ENCODE results near the gene TMEM225. TPM values are rescaled to one million over a fixed set of nuclear protein-coding genes. Genes with fewer than 3 reads are reported as not detected.

TMEM225 gene
- total and polyA plus RNA-seq, 9 of the 15 experiments (the other 6 are each of a cell fraction or from before 2014, with no cell fraction given), result not detected

DNA sequence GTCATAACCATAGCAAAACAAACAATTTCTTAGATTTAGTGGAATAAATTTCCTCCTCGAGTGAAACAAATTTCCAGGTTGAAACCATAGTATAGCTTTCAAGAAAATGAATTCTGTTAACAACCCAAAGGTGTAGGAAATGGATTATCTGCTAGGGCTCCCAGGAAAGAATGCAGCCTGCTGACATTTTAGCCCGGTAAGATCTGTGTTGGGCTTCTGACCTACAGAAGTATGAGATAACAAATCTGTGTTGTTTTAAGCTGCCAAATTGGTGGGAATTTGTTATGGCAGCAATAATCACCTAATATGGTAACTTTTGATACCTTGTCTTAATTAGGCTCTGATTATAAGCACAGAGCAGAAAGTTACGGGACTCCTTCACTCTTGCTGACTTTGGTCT is 47.3 kb downstream of the TMEM225 start (continued):
- TF ChIP-seq KLF1 (tag; IDR thresholded peaks at IDR 0.05), result no peak
- TF ChIP-seq ZBTB34 (CRISPR knock-in tag; IDR thresholded peaks at IDR 0.05), result no peak
- no peak for TF ChIP-seq PTBP1 (IDR thresholded peaks at IDR 0.05; ENCODE audit: low read depth, low read length)
- no peak for TF ChIP-seq ZNF184 (CRISPR knock-in tag; IDR thresholded peaks at IDR 0.05)
- no peak for TF ChIP-seq JUND (IDR thresholded peaks at IDR 0.05; ENCODE audit: borderline replicate concordance, low read depth, low read length)
- no peak for TF ChIP-seq JUND (tag; IDR thresholded peaks at IDR 0.05; ENCODE audit: borderline replicate concordance, low read depth, low read length)
- TF ChIP-seq SREBF1 (IDR thresholded peaks at IDR 0.05; ENCODE audit: borderline replicate concordance, low read depth, low read length), result no peak
- no peak for TF ChIP-seq NR3C1 (CRISPR knock-in tag; IDR thresholded peaks at IDR 0.05)

DNA sequence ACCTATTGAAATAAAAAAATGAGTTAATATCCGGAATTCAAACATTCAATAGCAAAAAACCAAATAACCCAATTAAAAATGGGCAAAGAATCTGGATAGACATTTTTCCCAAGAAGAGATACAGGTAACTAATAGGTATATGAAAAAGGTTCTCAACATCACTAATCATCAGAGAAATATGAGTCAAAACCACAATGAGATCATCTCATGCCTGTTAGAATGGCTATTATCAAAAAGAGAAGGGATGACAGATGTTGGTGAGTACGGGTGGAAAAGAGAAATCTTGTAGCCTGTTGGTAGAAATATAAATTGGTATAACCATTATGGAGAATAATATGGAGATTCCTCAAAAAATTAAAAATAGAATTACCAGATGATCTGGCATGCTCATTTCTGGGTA is 52.4 kb downstream of the TMEM225 start:
- Histone ChIP-seq H3K9ac (ENCODE audit: insufficient read depth in 1 of 2, low read depth in 2 of 2, low read length in 2 of 2) (no peak overlapping the region), H3K4me2 (ENCODE audit: insufficient read depth, low read length) (no peak overlapping the region), H3K9me1 (ENCODE audit: control insufficient read depth, insufficient read depth, low read length) (no peaks in the 10 kb centered on the region), H3K79me2 (ENCODE audit: control insufficient read depth, insufficient read depth, low read length) (no peaks in the 10 kb centered on the region), H3K27me3 (ENCODE audit: control insufficient read depth in 2 of 2, insufficient read depth in 2 of 2, low read length in 2 of 2) (peaks cover 0 to 4% of the 10 kb centered on the region in 2 experiments; a peak in 1 of 5 replicates), H3K4me1 (replicated peaks in 1 of 2; ENCODE audit: control insufficient read depth in 2 of 2, insufficient read depth in 2 of 2, low read length in 2 of 2) (no peaks in the 10 kb centered on the region), H3K4me3 (no peak overlapping the region), H2AFZ (ENCODE audit: low read depth, low read length) (no peak overlapping the region), H3K27ac (ENCODE audit: extremely low read depth, low read depth, low read length) (no peak overlapping the region), H3K36me3 (ENCODE audit: control insufficient read depth, insufficient read depth, low read length) (no peaks in the 10 kb centered on the region), H3K9me3 (replicated peaks; ENCODE audit: control insufficient read depth, insufficient read depth, low read depth, low read length) (no peaks in the 10 kb centered on the region), H4K20me1 (replicated peaks; ENCODE audit: control insufficient read depth, insufficient read depth, low read length) (no peaks in the 10 kb centered on the region)
- no TSS peak for BruUV-seq (replicated peaks)
- ATAC-seq (no peak), FAIRE-seq (no peak), DNase-seq (ENCODE audit: extremely low read depth in 1 of 4, low spot score in 3 of 4) (no peak)
- WGBS (ENCODE audit: insufficient coverage, low coverage, missing lambda C conversion rate), result 0% methylated on average over 2 of the region's 2 CpGs
- ChIA-PET POLR2A (no interaction called here), CTCF (ENCODE audit: low intra/inter-chr PET ratio) (interaction anchor here (0.6 kb wide), 1 partner anchor 322 kb away, joined by 3 read pairs; no protein-coding TSS in a partner anchor)
- intact Hi-C loops (cut with micrococcal nuclease) (no loop called here), in situ Hi-C loops (cut with MboI) (no loop called here)
- TF ChIP-seq, protein P1, sequence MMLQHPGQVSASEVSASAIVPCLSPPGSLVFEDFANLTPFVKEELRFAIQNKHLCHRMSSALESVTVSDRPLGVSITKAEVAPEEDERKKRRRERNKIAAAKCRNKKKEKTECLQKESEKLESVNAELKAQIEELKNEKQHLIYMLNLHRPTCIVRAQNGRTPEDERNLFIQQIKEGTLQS (IDR thresholded peaks at IDR 0.05), result peak; percentile 30; the same call in 1 of the 2 replicates
- TF ChIP-seq, protein P1 (CRISPR knock-in tag; conservative IDR thresholded peaks at IDR 0.05), result no peak
- TF ChIP-seq RBM34 (IDR thresholded peaks at IDR 0.05; ENCODE audit: borderline replicate concordance, insufficient read depth, low read length), result no peak

Other genes with a start within 250 kb of the TMEM225 start
Only the 7 nearest of the 14 such genes appear.
- not detected in 2 replicates for gene OR6M1, start 79.3 kb downstream of the TMEM225 start, total RNA-seq (2014; rRNA removed)
- not detected in 2 replicates for gene OR6M1, start 79.3 kb downstream of the TMEM225 start, total RNA-seq (2014; rRNA removed; fragmentation: Illumina TruSeq; extraction: Trizol)
- gene OR6M1, start 79.3 kb downstream of the TMEM225 start, total RNA-seq (2015; rRNA removed; fragmentation: Illumina TruSeq; extraction: Trizol), result not detected in 2 replicates
- gene OR6M1, start 79.3 kb downstream of the TMEM225 start, total RNA-seq (2021), result not detected in 2 replicates
- not detected in 2 replicates for gene OR6M1, start 79.3 kb downstream of the TMEM225 start, polyA plus RNA-seq (2011; rRNA removed)
- gene OR6M1, start 79.3 kb downstream of the TMEM225 start, polyA plus RNA-seq (2014; fragmentation: Illumina TruSeq; extraction: Trizol), result not detected in 2 replicates
- not detected for gene OR6M1, start 79.3 kb downstream of the TMEM225 start, polyA plus RNA-seq (2014; fragmentation: Nextera tagmentation; extraction: Ambion mirVana)
- not detected in 2 replicates for gene OR6M1, start 79.3 kb downstream of the TMEM225 start, polyA plus RNA-seq (2014; rRNA removed)
- not detected in 2 replicates for gene OR8D4, start 16.5 kb upstream of the TMEM225 start, total RNA-seq (2014; rRNA removed)
- gene OR8D4, start 16.5 kb upstream of the TMEM225 start, total RNA-seq (2014; rRNA removed; fragmentation: Illumina TruSeq; extraction: Trizol), result not detected in 2 replicates
- gene OR8D4, start 16.5 kb upstream of the TMEM225 start, total RNA-seq (2015; rRNA removed; fragmentation: Illumina TruSeq; extraction: Trizol), result not detected in 2 replicates
- gene OR8D4, start 16.5 kb upstream of the TMEM225 start, total RNA-seq (2021), result not detected in 2 replicates
- gene OR8D4, start 16.5 kb upstream of the TMEM225 start, polyA plus RNA-seq (2011; rRNA removed), result not detected in 2 replicates
- gene OR8D4, start 16.5 kb upstream of the TMEM225 start, polyA plus RNA-seq (2014; fragmentation: Illumina TruSeq; extraction: Trizol), result not detected in 2 replicates
- gene OR8D4, start 16.5 kb upstream of the TMEM225 start, polyA plus RNA-seq (2014; fragmentation: Nextera tagmentation; extraction: Ambion mirVana), result not detected
- not detected in 2 replicates for gene OR8D4, start 16.5 kb upstream of the TMEM225 start, polyA plus RNA-seq (2014; rRNA removed)
- gene OR4D5, start 53.9 kb upstream of the TMEM225 start, total RNA-seq (2014; rRNA removed), result not detected in 2 replicates
- not detected in 2 replicates for gene OR4D5, start 53.9 kb upstream of the TMEM225 start, total RNA-seq (2014; rRNA removed; fragmentation: Illumina TruSeq; extraction: Trizol)
- not detected in 2 replicates for gene OR4D5, start 53.9 kb upstream of the TMEM225 start, total RNA-seq (2015; rRNA removed; fragmentation: Illumina TruSeq; extraction: Trizol)
- gene OR4D5, start 53.9 kb upstream of the TMEM225 start, total RNA-seq (2021), result not detected in 2 replicates
- not detected in 2 replicates for gene OR4D5, start 53.9 kb upstream of the TMEM225 start, polyA plus RNA-seq (2011; rRNA removed)
- not detected in 2 replicates for gene OR4D5, start 53.9 kb upstream of the TMEM225 start, polyA plus RNA-seq (2014; fragmentation: Illumina TruSeq; extraction: Trizol)
- gene OR4D5, start 53.9 kb upstream of the TMEM225 start, polyA plus RNA-seq (2014; fragmentation: Nextera tagmentation; extraction: Ambion mirVana), result not detected
- not detected in 2 replicates for gene OR4D5, start 53.9 kb upstream of the TMEM225 start, polyA plus RNA-seq (2014; rRNA removed)
- gene OR6T1, start 58.2 kb upstream of the TMEM225 start, total RNA-seq (2014; rRNA removed), result not detected in 2 replicates
- gene OR6T1, start 58.2 kb upstream of the TMEM225 start, total RNA-seq (2014; rRNA removed; fragmentation: Illumina TruSeq; extraction: Trizol), result not detected in 2 replicates
- gene OR6T1, start 58.2 kb upstream of the TMEM225 start, total RNA-seq (2015; rRNA removed; fragmentation: Illumina TruSeq; extraction: Trizol), result not detected in 2 replicates
- gene OR6T1, start 58.2 kb upstream of the TMEM225 start, total RNA-seq (2021), result not detected in 2 replicates
- gene OR6T1, start 58.2 kb upstream of the TMEM225 start, polyA plus RNA-seq (2011; rRNA removed), result not detected in 2 replicates
- not detected in 2 replicates for gene OR6T1, start 58.2 kb upstream of the TMEM225 start, polyA plus RNA-seq (2014; fragmentation: Illumina TruSeq; extraction: Trizol)
- gene OR6T1, start 58.2 kb upstream of the TMEM225 start, polyA plus RNA-seq (2014; fragmentation: Nextera tagmentation; extraction: Ambion mirVana), result not detected
- gene OR6T1, start 58.2 kb upstream of the TMEM225 start, polyA plus RNA-seq (2014; rRNA removed), result not detected in 2 replicates
- gene OR10S1, start 92.1 kb upstream of the TMEM225 start, total RNA-seq (2014; rRNA removed), result not detected in 2 replicates
- not detected in 2 replicates for gene OR10S1, start 92.1 kb upstream of the TMEM225 start, total RNA-seq (2014; rRNA removed; fragmentation: Illumina TruSeq; extraction: Trizol)
- not detected in 2 replicates for gene OR10S1, start 92.1 kb upstream of the TMEM225 start, total RNA-seq (2015; rRNA removed; fragmentation: Illumina TruSeq; extraction: Trizol)
- not detected in 2 replicates for gene OR10S1, start 92.1 kb upstream of the TMEM225 start, total RNA-seq (2021)
- not detected in 2 replicates for gene OR10S1, start 92.1 kb upstream of the TMEM225 start, polyA plus RNA-seq (2011; rRNA removed)
- gene OR10S1, start 92.1 kb upstream of the TMEM225 start, polyA plus RNA-seq (2014; fragmentation: Illumina TruSeq; extraction: Trizol), result not detected in 2 replicates
- not detected for gene OR10S1, start 92.1 kb upstream of the TMEM225 start, polyA plus RNA-seq (2014; fragmentation: Nextera tagmentation; extraction: Ambion mirVana)
- gene OR10S1, start 92.1 kb upstream of the TMEM225 start, polyA plus RNA-seq (2014; rRNA removed), result not detected in 2 replicates
- not detected in 2 replicates for gene OR10G6, start 109.5 kb upstream of the TMEM225 start, total RNA-seq (2014; rRNA removed)
- gene OR10G6, start 109.5 kb upstream of the TMEM225 start, total RNA-seq (2014; rRNA removed; fragmentation: Illumina TruSeq; extraction: Trizol), result not detected in 2 replicates
- gene OR10G6, start 109.5 kb upstream of the TMEM225 start, total RNA-seq (2015; rRNA removed; fragmentation: Illumina TruSeq; extraction: Trizol), result not detected in 2 replicates
- not detected in 2 replicates for gene OR10G6, start 109.5 kb upstream of the TMEM225 start, total RNA-seq (2021)
- not detected in 2 replicates for gene OR10G6, start 109.5 kb upstream of the TMEM225 start, polyA plus RNA-seq (2011; rRNA removed)
- not detected in 2 replicates for gene OR10G6, start 109.5 kb upstream of the TMEM225 start, polyA plus RNA-seq (2014; fragmentation: Illumina TruSeq; extraction: Trizol)
- gene OR10G6, start 109.5 kb upstream of the TMEM225 start, polyA plus RNA-seq (2014; fragmentation: Nextera tagmentation; extraction: Ambion mirVana), result not detected
- not detected in 2 replicates for gene OR10G6, start 109.5 kb upstream of the TMEM225 start, polyA plus RNA-seq (2014; rRNA removed)
- not detected in 2 replicates for gene OR10G4, start 127.3 kb upstream of the TMEM225 start, total RNA-seq (2014; rRNA removed)
- gene OR10G4, start 127.3 kb upstream of the TMEM225 start, total RNA-seq (2014; rRNA removed; fragmentation: Illumina TruSeq; extraction: Trizol), result not detected in 2 replicates
- not detected in 2 replicates for gene OR10G4, start 127.3 kb upstream of the TMEM225 start, total RNA-seq (2015; rRNA removed; fragmentation: Illumina TruSeq; extraction: Trizol)
- not detected in 2 replicates for gene OR10G4, start 127.3 kb upstream of the TMEM225 start, total RNA-seq (2021)
- gene OR10G4, start 127.3 kb upstream of the TMEM225 start, polyA plus RNA-seq (2011; rRNA removed), result not detected in 2 replicates
- gene OR10G4, start 127.3 kb upstream of the TMEM225 start, polyA plus RNA-seq (2014; fragmentation: Illumina TruSeq; extraction: Trizol), result not detected in 2 replicates
- not detected for gene OR10G4, start 127.3 kb upstream of the TMEM225 start, polyA plus RNA-seq (2014; fragmentation: Nextera tagmentation; extraction: Ambion mirVana)
- not detected in 2 replicates for gene OR10G4, start 127.3 kb upstream of the TMEM225 start, polyA plus RNA-seq (2014; rRNA removed)